ENCODE measurements around the gene INVS.

DNA sequence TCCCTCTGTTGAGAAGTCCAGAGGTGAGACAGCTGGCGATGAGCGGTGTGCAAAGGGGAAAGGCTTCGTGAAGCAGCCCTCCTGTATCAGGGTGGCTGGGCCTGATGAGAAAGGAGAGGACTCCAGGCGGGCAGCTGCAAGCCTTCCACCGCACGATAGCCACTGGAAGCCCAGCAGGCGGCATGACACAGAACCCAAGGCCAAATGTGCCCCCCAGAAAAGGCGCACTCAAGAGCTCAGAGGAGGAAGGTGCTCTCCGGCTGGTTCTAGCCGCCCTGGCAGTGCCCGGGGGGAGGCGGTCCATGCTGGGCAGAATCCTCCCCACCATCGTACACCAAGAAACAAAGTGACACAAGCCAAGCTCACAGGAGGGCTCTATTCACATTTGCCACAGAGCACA is 193.4 kb downstream of the INVS start:
- no peak for TF ChIP-seq FOS (IDR thresholded peaks at IDR 0.05; ENCODE audit: borderline replicate concordance, insufficient read depth, low read length)
- TF ChIP-seq, protein P1, sequence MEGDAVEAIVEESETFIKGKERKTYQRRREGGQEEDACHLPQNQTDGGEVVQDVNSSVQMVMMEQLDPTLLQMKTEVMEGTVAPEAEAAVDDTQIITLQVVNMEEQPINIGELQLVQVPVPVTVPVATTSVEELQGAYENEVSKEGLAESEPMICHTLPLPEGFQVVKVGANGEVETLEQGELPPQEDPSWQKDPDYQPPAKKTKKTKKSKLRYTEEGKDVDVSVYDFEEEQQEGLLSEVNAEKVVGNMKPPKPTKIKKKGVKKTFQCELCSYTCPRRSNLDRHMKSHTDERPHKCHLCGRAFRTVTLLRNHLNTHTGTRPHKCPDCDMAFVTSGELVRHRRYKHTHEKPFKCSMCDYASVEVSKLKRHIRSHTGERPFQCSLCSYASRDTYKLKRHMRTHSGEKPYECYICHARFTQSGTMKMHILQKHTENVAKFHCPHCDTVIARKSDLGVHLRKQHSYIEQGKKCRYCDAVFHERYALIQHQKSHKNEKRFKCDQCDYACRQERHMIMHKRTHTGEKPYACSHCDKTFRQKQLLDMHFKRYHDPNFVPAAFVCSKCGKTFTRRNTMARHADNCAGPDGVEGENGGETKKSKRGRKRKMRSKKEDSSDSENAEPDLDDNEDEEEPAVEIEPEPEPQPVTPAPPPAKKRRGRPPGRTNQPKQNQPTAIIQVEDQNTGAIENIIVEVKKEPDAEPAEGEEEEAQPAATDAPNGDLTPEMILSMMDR (IDR thresholded peaks at IDR 0.05; ENCODE audit: extremely low read depth in 1 of 2, insufficient read depth in 1 of 2, low read depth in 1 of 2, low read length in 2 of 2) = no peak
- no peak for TF ChIP-seq EZH2 (IDR thresholded peaks at IDR 0.05; ENCODE audit: borderline replicate concordance, low read depth, low read length, severe bottlenecking)
- TF ChIP-seq POLR2AphosphoS5 (IDR thresholded peaks at IDR 0.05; ENCODE audit: insufficient read depth, low read depth, low read length) = no peak
- TF ChIP-seq, protein P2, sequence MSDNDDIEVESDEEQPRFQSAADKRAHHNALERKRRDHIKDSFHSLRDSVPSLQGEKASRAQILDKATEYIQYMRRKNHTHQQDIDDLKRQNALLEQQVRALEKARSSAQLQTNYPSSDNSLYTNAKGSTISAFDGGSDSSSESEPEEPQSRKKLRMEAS (IDR thresholded peaks at IDR 0.05; ENCODE audit: insufficient read depth, insufficient read length) = no peak
- TF ChIP-seq POLR2A (IDR thresholded peaks at IDR 0.05; ENCODE audit: low read depth, low read length) = no peak
- no peak for TF ChIP-seq JUN (IDR thresholded peaks at IDR 0.05; ENCODE audit: borderline replicate concordance, insufficient read depth, insufficient read length, low read depth)
- TF ChIP-seq GATA2 (IDR thresholded peaks at IDR 0.05; ENCODE audit: insufficient read depth, insufficient read length, low read depth, low read length) = no peak
